D721Med (cell line): Measurements from ENCODE around the gene C1orf198.
A peak's percentile ranks its signal among the peaks of the same experiment; 100 is the strongest.

Experiments
- DNase-seq: peaks from one replicate; pipeline ENCODE4 v3.0.0; 2011; ENCODE audit warnings: low spot score; ENCODE audit not compliant: insufficient read length
- FAIRE-seq: peaks from 2 replicates; lab custom pipeline; 2011; peaks lifted over from hg19 to GRCh38; lab: Jason Lieb, UNC
- TF ChIP-seq, protein P1 (sequence below): IDR thresholded peaks from 2 replicates; pipeline ENCODE4 v1.5.1; 2012; ENCODE audit warnings: mild to moderate bottlenecking, control low read depth; ENCODE audit not compliant: insufficient read depth; ENCODE audit errors: missing control alignments

Gene C1orf198

DNA sequence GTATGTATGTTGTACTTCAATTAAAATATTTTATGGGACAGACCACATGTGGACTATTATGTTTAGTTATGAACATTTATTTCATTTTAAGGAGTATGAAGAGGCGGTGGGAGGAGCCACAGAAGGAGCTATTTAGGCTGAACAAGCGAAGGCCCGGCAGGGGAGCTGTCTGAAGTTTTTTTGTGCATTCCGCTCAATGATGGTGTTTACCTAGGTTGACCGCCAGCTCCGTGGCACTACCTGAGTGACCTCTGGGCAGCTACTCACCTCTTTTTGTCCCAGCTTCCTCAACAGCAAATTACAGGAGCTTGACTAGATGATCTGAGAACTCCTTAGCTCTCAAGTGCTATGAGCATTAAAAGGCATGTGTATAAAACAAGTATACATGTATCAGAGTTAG, 32.7 kb upstream of the C1orf198 start:
- no peak for DNase-seq
- TF ChIP-seq, protein P1, sequence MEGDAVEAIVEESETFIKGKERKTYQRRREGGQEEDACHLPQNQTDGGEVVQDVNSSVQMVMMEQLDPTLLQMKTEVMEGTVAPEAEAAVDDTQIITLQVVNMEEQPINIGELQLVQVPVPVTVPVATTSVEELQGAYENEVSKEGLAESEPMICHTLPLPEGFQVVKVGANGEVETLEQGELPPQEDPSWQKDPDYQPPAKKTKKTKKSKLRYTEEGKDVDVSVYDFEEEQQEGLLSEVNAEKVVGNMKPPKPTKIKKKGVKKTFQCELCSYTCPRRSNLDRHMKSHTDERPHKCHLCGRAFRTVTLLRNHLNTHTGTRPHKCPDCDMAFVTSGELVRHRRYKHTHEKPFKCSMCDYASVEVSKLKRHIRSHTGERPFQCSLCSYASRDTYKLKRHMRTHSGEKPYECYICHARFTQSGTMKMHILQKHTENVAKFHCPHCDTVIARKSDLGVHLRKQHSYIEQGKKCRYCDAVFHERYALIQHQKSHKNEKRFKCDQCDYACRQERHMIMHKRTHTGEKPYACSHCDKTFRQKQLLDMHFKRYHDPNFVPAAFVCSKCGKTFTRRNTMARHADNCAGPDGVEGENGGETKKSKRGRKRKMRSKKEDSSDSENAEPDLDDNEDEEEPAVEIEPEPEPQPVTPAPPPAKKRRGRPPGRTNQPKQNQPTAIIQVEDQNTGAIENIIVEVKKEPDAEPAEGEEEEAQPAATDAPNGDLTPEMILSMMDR = no peak
- no peak for FAIRE-seq

DNA sequence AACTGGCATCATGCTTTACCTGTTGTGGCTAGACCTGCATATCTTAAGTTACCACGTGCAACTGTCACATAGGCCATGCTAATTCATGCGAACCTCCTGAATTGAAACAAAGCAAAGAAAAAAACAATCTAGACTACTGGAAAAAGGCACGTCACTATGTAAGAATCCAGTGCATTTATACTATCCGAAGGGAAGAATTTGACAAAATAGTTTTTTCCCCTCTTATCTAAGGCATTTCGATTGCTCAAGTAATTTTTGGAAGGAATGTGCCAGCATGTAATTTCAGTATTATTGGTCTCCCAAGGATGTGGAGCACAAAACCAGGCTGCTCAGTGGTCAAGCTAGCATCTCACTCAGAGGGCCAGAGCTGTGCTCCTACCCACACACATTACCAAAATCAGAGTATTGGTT, 31.5 kb upstream of the C1orf198 start:
- TF ChIP-seq, protein P1 = no peak
- FAIRE-seq (peak; percentile 67), DNase-seq (no peak)

DNA sequence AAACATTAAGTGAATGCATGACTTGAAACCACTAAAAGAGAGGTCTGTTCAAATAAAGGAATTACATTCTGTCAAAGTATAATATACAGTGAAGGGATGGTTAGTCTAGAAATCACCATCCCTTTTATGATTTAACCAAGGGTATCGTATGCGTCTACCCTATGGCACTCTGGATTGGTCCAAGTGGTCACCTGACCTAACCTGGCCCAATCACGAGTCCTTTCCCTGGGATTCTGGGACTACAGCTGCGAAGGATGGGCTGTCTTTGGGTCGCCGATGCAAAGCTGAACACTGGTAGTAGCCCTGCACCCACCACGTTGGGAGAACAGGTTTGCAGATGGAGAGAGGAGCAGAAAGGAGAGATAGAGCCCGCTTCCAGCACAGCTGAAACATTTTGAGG, 30.4 kb upstream of the C1orf198 start:
- FAIRE-seq (no peak), DNase-seq (no peak)
- TF ChIP-seq, protein P1 = no peak

DNA sequence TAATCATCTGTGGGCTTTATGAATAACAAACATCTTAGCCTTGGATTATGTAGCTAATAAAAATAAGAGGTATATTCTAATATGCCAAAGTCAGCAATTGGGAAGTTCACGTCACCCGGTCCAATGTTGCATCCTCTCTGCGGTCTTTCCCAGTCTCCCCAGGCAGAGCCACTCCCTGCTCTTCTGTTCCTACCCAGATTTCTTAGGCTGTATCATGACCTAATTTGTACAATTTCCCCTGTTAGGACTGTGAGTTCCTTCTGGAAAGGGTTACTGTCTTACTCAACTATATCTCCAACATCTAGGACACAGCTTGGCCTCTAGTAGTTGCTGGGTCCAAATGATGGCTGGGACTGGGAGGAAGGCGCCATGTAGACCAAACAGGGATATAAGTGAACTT, 29.8 kb upstream of the C1orf198 start:
- TF ChIP-seq, protein P1 = no peak
- FAIRE-seq (no peak), DNase-seq (no peak)

DNA sequence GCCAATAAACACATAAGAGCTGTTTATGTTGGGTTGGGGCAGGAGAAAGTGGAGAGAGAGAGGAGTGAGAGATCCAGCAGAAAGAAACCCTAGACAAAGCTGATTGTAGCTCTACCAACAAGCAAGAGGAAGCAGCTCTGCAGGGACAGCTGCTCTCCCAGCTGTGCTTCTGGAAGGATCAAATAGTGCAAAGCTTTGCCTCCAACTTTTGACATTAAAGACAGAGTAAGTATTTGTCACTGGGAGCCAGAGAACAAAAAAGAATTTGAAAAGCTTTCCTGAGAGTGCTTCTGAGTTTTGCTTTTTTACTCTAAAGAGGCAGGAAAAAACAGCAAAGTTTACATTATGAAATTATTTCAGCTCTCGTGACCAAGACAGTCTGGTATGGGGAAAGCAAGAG, 28.5 kb upstream of the C1orf198 start:
- FAIRE-seq (no peak), DNase-seq (no peak)
- TF ChIP-seq, protein P1 = no peak

DNA sequence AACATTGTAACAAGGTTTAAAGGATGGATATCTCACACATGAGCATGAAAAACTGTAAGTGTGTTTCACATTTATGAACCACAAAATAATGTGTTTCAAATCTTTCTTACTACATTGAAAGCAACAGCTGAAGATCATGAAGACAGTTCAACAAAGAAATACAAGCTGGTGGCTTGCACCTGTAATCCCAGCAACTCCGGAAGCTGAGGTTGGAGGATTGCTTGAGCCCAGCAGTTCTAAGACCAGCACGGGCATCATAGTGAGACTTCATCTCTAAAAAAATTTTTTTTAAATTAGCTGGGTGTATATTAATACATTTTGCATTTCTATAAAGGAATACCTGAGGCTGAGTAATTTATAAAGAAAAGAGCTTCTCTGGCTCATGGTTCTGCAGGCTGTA, 27.1 kb upstream of the C1orf198 start:
- TF ChIP-seq, protein P1 = no peak
- no peak for DNase-seq
- FAIRE-seq = no peak

DNA sequence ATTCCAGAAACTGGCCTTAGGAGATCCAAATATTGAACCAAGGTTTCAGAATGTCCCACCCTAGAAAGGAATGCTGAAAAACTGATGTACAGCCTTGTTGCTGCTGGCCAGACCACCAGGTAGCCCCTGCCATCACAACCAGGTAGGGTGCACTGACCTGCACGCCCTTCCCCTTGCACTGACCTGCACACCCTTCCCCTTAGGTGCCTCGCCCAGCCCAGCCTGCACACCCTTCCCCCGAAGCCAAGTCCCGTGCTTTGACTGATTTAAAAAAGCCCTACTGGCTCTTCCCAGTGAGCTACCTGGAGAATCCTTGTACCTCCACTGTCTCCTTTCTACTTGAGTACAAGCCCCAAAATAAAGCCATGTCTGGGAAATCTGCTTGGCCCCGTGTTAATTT, 26.3 kb upstream of the C1orf198 start:
- TF ChIP-seq, protein P1 = no peak
- FAIRE-seq = no peak
- DNase-seq = no peak
